ENCODE data around the gene DBP. TPM values are rescaled to one million over a fixed set of nuclear protein-coding genes. Genes with fewer than 3 reads are reported as not detected.
A peak's percentile ranks its signal among the peaks of the same experiment; 100 is the strongest.

The DBP gene
- total and polyA plus RNA-seq, 8 donors = 6.4 to 11.1 (median 9.5) TPM

- peaks cover 20 to 50% of the 10 kb centered on the region in 2 donors for H3K4me1 ChIP-seq
- ATAC-seq (no peak), DNase-seq (no peak)
- intact Hi-C loops (cut with DNase I) = no loop called here
- H3K27ac ChIP-seq = peak overlapping the region in 1 of 2 donors; percentile 25
- peaks cover 0 to 40% of the 10 kb centered on the region in 2 donors for H3K36me3 ChIP-seq
- no peaks in the 10 kb centered on the region for H3K9me3 ChIP-seq
- peak overlapping the region in 1 of 2 donors; percentile 75 for H3K4me3 ChIP-seq
- TF ChIP-seq, protein P1, sequence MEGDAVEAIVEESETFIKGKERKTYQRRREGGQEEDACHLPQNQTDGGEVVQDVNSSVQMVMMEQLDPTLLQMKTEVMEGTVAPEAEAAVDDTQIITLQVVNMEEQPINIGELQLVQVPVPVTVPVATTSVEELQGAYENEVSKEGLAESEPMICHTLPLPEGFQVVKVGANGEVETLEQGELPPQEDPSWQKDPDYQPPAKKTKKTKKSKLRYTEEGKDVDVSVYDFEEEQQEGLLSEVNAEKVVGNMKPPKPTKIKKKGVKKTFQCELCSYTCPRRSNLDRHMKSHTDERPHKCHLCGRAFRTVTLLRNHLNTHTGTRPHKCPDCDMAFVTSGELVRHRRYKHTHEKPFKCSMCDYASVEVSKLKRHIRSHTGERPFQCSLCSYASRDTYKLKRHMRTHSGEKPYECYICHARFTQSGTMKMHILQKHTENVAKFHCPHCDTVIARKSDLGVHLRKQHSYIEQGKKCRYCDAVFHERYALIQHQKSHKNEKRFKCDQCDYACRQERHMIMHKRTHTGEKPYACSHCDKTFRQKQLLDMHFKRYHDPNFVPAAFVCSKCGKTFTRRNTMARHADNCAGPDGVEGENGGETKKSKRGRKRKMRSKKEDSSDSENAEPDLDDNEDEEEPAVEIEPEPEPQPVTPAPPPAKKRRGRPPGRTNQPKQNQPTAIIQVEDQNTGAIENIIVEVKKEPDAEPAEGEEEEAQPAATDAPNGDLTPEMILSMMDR (IDR thresholded peaks at IDR 0.05) = no peak
- H3K27me3 ChIP-seq = no peaks in the 10 kb centered on the region
Observed at GRCh38 chr19:48616491-48617056, 20.6 kb downstream of the DBP start.

DNA sequence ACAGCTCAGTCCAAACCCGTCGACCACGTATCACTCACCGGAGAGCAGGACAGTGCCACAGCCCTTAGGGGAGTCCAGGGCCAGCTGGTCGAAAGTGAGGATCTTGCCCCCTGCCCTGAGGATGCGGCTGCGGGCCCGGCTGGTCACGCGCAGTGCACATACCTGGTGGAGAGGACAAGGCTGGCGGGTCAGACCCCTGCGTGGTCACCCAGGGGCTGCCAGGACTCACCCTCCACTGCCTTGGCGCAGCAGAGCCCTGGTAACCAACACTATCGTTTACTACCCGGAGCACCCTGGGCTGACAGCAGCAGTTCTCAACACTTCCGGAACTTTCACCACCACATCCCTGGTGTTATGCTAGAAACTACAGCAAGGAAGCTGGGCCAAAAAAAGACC, 21.1 kb downstream of the DBP start:
- H3K36me3 ChIP-seq = peaks cover 0 to 36% of the 10 kb centered on the region in 2 donors
- H3K27me3 ChIP-seq = no peaks in the 10 kb centered on the region
- peak in 1 of 4 donors; percentile 81 for DNase-seq
- no peaks in the 10 kb centered on the region for H3K9me3 ChIP-seq
- intact Hi-C loops (cut with DNase I) = no loop called here
- no peak for ATAC-seq
- H3K4me3 ChIP-seq = peak overlapping the region in 1 of 2 donors; percentile 75
- TF ChIP-seq, protein P1 (IDR thresholded peaks at IDR 0.05) = no peak
- peaks cover 20 to 46% of the 10 kb centered on the region in 2 donors for H3K4me1 ChIP-seq
- peak overlapping the region in 1 of 2 donors; percentile 25 for H3K27ac ChIP-seq

GRCh38 chr19:48615231-48616040, 21.7 kb downstream of the DBP start:
- Histone ChIP-seq H3K27ac (peak overlapping the region; percentile 25 to 30), H3K4me1 (peaks cover 20 to 39% of the 10 kb centered on the region in 2 donors), H3K9me3 (no peaks in the 10 kb centered on the region), H3K4me3 (peak overlapping the region in 1 of 2 donors; percentile 75), H3K27me3 (no peaks in the 10 kb centered on the region), H3K36me3 (peaks cover 0 to 34% of the 10 kb centered on the region in 2 donors)
- DNase-seq = no peak
- intact Hi-C loops (cut with DNase I) = no loop called here
- no peak for ATAC-seq
- TF ChIP-seq, protein P1 (IDR thresholded peaks at IDR 0.05) = no peak

GRCh38 chr19:48614436-48615230, 22.5 kb downstream of the DBP start, which contains the start of gene FAM83E:
Gene FAM83E, minus strand, starts transcription at chr19:48615076. Its CDS starts 1,704 bp downstream, at chr19:48613372.
- intact Hi-C loops (cut with DNase I) = no loop called here
- ATAC-seq = peak; percentile 72

More at GRCh38 chr19:48614436-48615230, 22.5 kb downstream of the DBP start, which contains the start of gene FAM83E:
- H3K27me3 ChIP-seq = no peaks in the 10 kb centered on the region
- H3K4me1 ChIP-seq = peaks cover 16 to 31% of the 10 kb centered on the region in 2 donors
- DNase-seq = peak in 3 of 4 donors; percentile 75 to 91 (median 89)
- H3K4me3 ChIP-seq = peak within 1 kb of the TSS; percentile 21 to 75
- peaks cover 0 to 34% of the 10 kb centered on the region in 2 donors for H3K36me3 ChIP-seq
- TF ChIP-seq, protein P1 (IDR thresholded peaks at IDR 0.05) = no peak
- no peaks in the 10 kb centered on the region for H3K9me3 ChIP-seq
- peak within 1 kb of the TSS; percentile 30 to 62 for H3K27ac ChIP-seq
